SU-DHL-6 (cell line): Measurements from ENCODE around the gene DNMT3A.

Experiments
- EZH2phosphoT487 ChIP-seq: fragments of 200-600 bp; sonication (generic), shearing (Covaris generic); conservative IDR thresholded peaks from 2 replicates; pipeline ENCODE4 v1.6.1; 2018; ENCODE audit warnings: mild to moderate bottlenecking, antibody characterized with exemption, low read length, moderate library complexity, mixed read lengths
- TF ChIP-seq, protein P1 (sequence below): fragments of 200-600 bp; sonication (generic); IDR thresholded peaks from one replicate; pipeline ENCODE4 v1.5.1; 2017; ENCODE audit warnings: antibody characterized with exemption, mild to moderate bottlenecking, low read length, moderate library complexity; ENCODE audit not compliant: insufficient read depth, poor library complexity, severe bottlenecking

DNA sequence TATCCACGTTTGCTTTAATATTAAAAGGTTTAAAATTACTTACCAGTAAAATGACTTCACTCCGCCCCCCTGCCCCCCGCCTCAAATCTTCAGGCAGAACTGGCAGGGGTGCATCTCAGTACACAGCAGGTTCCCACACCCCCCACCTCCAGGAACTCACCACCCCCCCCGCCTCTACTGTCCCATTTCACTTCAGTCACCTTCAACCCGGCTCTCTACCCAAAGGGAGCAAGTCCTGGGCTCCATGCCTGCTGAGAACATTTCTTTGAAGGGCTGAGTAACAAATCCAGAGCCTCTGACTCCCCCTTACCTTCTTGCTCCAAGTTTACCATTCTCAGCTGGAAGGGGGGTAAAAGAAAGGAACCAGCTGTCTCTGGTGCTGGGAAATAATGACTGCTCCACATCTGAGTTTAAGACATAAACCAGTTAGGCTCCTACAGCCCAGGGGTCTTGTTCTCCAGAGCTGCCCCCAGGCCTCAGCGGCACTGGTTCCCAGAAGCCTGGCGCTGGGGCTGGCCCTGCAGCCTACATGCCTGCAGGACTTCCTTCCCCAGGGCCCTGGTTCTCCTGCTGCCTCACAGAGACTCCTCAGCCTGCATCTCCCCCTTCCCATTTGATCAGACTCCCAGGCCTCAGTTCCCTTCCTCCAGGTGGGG lies 42.8 kb downstream of the DNMT3A start:
- TF ChIP-seq, protein P1, sequence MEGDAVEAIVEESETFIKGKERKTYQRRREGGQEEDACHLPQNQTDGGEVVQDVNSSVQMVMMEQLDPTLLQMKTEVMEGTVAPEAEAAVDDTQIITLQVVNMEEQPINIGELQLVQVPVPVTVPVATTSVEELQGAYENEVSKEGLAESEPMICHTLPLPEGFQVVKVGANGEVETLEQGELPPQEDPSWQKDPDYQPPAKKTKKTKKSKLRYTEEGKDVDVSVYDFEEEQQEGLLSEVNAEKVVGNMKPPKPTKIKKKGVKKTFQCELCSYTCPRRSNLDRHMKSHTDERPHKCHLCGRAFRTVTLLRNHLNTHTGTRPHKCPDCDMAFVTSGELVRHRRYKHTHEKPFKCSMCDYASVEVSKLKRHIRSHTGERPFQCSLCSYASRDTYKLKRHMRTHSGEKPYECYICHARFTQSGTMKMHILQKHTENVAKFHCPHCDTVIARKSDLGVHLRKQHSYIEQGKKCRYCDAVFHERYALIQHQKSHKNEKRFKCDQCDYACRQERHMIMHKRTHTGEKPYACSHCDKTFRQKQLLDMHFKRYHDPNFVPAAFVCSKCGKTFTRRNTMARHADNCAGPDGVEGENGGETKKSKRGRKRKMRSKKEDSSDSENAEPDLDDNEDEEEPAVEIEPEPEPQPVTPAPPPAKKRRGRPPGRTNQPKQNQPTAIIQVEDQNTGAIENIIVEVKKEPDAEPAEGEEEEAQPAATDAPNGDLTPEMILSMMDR, result no peak
- no peak for TF ChIP-seq EZH2phosphoT487
